Measurements from ENCODE around the gene SGCA. TPM values are rescaled to one million over a fixed set of nuclear protein-coding genes. Genes with fewer than 3 reads are reported as not detected.
A peak's percentile ranks its signal among the peaks of the same experiment; 100 is the strongest.

The SGCA gene
- total and polyA plus RNA-seq, 10 of the 15 experiments (the other 5 are each of a cell fraction or from before 2014, with no cell fraction given) = 0.13 to 2.2 (median 0.50) TPM; not detected in 2

DNA sequence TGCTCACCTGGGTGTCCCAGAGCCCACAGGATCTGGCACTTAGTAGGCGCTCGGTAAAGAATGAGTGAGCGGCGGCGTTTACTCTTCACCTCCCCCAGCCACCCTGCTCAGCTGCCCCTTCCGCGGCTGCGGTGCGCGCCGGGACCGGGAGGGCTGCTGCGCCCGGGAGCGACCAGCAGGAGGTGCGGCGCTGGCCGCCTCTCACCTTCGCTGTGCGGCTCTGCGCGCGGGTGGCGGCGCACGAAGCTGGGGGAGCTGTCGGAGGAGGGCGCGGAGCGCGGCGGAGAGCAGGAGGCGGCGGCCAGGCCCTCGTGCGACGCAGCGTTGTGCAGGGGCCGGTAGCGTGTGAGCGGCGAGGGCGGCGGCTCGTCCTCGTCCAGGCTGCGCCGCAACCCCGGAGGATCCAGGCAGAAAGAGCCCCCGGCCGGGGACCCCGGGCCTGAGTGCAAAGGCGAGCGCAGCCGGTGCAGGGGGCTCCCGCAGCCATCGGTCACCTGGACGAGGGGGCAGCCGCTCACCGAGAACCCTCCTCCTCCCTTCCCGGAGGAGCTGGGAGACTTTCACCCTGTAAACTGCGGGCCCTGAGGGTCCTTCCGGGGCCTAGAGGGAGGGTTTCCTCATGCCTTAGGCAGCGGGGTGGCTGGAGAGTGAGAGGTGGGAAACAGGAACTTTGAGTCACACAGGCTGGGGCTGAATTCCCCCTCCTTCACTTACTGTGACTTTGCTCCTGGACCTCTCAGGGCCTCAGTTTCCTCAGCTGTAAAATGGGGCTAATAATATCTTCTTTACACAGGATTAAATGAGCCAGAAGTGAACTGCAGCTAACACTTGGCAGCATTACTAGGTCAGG lies 48.4 kb upstream of the SGCA start (continued):
- TF ChIP-seq, protein P1, sequence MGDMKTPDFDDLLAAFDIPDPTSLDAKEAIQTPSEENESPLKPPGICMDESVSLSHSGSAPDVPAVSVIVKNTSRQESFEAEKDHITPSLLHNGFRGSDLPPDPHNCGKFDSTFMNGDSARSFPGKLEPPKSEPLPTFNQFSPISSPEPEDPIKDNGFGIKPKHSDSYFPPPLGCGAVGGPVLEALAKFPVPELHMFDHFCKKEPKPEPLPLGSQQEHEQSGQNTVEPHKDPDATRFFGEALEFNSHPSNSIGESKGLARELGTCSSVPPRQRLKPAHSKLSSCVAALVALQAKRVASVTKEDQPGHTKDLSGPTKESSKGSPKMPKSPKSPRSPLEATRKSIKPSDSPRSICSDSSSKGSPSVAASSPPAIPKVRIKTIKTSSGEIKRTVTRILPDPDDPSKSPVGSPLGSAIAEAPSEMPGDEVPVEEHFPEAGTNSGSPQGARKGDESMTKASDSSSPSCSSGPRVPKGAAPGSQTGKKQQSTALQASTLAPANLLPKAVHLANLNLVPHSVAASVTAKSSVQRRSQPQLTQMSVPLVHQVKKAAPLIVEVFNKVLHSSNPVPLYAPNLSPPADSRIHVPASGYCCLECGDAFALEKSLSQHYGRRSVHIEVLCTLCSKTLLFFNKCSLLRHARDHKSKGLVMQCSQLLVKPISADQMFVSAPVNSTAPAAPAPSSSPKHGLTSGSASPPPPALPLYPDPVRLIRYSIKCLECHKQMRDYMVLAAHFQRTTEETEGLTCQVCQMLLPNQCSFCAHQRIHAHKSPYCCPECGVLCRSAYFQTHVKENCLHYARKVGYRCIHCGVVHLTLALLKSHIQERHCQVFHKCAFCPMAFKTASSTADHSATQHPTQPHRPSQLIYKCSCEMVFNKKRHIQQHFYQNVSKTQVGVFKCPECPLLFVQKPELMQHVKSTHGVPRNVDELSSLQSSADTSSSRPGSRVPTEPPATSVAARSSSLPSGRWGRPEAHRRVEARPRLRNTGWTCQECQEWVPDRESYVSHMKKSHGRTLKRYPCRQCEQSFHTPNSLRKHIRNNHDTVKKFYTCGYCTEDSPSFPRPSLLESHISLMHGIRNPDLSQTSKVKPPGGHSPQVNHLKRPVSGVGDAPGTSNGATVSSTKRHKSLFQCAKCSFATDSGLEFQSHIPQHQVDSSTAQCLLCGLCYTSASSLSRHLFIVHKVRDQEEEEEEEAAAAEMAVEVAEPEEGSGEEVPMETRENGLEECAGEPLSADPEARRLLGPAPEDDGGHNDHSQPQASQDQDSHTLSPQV (IDR thresholded peaks at IDR 0.05) = 0 out of 2 replicates have a peak, but pooled peaks have one; percentile 44
- TF ChIP-seq, protein P2, sequence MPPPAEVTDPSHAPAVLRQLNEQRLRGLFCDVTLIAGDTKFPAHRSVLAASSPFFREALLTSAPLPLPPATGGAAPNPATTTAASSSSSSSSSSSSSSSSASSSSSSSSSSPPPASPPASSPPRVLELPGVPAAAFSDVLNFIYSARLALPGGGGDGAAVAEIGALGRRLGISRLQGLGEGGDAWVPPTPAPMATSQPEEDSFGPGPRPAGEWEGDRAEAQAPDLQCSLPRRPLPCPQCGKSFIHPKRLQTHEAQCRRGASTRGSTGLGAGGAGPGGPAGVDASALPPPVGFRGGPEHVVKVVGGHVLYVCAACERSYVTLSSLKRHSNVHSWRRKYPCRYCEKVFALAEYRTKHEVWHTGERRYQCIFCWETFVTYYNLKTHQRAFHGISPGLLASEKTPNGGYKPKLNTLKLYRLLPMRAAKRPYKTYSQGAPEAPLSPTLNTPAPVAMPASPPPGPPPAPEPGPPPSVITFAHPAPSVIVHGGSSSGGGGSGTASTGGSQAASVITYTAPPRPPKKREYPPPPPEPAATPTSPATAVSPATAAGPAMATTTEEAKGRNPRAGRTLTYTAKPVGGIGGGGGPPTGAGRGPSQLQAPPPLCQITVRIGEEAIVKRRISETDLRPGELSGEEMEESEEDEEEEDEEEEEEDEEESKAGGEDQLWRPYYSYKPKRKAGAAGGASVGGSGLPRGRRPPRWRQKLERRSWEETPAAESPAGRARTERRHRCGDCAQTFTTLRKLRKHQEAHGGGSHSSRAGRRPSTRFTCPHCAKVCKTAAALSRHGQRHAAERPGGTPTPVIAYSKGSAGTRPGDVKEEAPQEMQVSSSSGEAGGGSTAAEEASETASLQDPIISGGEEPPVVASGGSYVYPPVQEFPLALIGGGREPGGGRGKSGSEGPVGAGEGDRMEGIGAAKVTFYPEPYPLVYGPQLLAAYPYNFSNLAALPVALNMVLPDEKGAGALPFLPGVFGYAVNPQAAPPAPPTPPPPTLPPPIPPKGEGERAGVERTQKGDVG (CRISPR knock-in tag; IDR thresholded peaks at IDR 0.05) = no peak
- TF ChIP-seq, protein P3, sequence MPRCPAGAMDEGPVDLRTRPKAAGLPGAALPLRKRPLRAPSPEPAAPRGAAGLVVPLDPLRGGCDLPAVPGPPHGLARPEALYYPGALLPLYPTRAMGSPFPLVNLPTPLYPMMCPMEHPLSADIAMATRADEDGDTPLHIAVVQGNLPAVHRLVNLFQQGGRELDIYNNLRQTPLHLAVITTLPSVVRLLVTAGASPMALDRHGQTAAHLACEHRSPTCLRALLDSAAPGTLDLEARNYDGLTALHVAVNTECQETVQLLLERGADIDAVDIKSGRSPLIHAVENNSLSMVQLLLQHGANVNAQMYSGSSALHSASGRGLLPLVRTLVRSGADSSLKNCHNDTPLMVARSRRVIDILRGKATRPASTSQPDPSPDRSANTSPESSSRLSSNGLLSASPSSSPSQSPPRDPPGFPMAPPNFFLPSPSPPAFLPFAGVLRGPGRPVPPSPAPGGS (IDR thresholded peaks at IDR 0.05; ENCODE audit: borderline replicate concordance, insufficient read depth, low read depth, low read length, poor library complexity, severe bottlenecking) = no peak
- TF ChIP-seq ZNF24 (IDR thresholded peaks at IDR 0.05) (no peak), GABPA (IDR thresholded peaks at IDR 0.05; ENCODE audit: low read depth) (no peak), RUNX3 (IDR thresholded peaks at IDR 0.05; ENCODE audit: low read length) (no peak), HDGF (IDR thresholded peaks at IDR 0.05) (no peak), ATF7 (IDR thresholded peaks at IDR 0.05; ENCODE audit: low read depth) (no peak)
- TF ChIP-seq, protein P4, sequence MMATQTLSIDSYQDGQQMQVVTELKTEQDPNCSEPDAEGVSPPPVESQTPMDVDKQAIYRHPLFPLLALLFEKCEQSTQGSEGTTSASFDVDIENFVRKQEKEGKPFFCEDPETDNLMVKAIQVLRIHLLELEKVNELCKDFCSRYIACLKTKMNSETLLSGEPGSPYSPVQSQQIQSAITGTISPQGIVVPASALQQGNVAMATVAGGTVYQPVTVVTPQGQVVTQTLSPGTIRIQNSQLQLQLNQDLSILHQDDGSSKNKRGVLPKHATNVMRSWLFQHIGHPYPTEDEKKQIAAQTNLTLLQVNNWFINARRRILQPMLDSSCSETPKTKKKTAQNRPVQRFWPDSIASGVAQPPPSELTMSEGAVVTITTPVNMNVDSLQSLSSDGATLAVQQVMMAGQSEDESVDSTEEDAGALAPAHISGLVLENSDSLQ (IDR thresholded peaks at IDR 0.05) = no peak

All from GM12878 (cell line).